HG02885 (cell line): ENCODE results near the gene GUK1.
"Not testable (repeated sequence)": the region's sequence is repeated elsewhere in the genome, so short reads cannot be mapped to it uniquely, and the experiment has no call there.

Source experiments
- ATAC-seq: cut with Tn5 transposase; IDR thresholded peaks from one replicate; pipeline ENCODE4 v1.9.1; 2021; ENCODE audit warnings: mild to moderate bottlenecking; ENCODE audit not compliant: unreplicated experiment, poor library complexity

The GUK1 gene

DNA sequence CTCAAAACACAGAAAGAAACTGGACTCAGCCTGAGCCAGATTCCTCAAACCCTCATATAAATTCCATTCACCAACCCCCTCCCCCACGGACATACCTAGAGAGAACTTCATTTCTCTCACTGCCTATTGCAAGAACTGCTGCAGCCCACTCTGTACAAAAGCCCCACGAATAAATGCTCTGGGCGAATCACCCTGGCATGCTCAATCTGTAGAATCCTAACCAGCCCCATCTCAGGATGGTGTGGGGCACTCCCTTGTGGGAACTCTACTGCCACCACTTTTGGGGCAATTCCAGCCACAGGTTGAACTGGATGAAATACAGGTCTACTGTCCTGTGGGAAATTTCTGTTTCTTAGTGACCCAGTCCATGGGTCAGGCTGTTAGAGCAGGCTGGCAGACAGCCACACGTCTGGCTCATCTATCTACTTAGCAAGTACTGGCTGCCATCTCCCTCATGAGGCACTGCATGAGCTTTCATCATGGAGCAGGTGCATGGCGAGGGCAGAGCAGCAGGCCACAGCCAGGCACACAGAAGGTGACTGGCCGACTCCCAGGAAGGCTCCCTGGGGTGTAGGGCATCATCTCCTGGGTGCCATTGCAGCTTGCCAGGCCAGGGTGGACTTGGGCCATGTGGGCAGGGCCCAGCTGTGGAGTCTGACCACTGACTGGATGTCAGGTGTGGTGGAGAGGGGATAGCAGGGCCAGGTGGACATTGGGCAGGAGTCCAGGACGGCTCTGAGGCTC is 35.4 kb upstream of the GUK1 start:
- ATAC-seq: no peak

DNA sequence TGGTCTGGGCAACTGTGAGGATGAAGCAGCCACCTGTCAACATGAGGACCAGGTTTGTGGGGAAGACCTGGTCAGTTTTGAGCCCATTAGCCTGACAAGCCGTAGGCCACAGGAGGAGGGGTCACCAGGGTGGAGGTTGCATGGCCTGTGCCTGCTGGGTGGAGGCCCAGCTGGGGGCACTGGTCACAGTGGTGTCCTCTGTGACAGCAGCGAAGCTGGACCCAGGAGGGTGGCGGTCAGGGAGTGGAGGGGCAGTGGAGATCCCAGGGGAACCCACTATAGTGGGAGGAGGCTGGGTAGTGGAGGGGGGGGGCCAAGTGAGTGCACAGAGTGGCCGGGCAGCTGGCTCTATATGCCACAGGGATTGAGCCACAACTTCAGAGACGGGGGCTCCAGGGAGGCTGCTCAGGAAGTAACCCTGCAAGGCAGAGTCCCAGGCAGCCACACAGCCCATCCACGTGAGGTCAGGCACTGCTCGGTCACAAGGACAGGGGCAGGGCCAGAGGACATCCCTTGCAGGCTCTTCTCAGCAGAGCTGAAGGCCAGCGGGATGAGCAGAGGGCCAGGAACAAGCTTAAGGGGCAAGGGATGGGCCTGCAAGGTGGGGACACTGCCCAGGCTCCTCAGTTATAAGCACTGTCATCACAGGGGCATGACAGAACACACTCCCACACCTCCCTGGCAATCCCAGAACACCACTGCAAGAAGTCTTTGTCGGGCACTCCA is 34.6 kb upstream of the GUK1 start:
- ATAC-seq: no peak

DNA sequence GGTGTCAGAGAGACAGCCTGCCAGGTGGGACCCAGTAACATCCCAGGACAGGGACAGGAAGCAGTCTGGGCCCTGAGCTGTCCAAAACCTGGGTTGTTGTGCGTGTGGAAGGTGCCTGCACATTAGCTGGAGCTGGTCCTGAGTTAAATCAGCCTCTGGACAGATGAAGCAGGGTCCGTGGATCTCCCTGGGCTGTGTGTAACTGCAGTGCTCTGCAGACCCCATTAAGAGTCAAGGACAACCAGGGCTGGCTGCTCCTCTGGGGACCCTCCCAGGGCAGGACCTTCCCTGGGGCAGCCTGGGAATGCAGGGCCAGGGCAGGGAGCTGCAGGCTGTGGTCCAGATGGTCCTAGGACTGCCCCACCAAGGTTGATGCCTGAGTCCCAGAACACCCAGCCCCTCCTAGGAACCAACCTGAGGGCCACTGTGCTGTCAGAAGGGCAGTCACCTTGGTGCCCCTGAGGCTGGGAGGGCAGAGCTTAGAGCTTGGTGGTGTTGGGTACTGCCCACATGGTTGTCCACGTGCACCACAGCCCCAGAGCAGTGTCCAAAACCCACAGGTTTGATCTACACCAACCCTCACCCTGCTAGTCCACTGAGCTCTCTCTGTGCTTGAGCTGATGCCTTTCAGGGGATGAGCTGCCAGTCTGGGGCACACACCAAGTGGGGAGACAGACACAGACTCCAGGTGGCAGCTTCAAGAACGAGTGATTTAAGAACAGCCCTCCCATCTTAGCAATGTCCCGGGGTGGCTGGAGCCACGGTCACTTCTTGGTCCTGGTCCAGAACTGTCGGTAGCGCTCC is 33.9 kb upstream of the GUK1 start:
- ATAC-seq: no peak

DNA sequence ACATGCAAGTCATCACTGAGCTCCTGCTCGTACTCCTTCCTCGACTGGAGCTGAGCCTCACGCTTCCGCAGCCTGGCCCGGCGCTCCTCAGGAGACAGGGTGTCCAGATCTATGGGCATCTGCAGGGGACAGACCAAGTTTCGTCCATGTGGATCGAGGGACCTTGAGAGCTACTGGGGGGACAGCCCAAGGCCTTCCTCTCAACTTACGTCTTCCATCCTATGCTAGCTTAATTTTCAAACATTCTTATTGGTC is 33.4 kb upstream of the GUK1 start:
- no peak for ATAC-seq

DNA sequence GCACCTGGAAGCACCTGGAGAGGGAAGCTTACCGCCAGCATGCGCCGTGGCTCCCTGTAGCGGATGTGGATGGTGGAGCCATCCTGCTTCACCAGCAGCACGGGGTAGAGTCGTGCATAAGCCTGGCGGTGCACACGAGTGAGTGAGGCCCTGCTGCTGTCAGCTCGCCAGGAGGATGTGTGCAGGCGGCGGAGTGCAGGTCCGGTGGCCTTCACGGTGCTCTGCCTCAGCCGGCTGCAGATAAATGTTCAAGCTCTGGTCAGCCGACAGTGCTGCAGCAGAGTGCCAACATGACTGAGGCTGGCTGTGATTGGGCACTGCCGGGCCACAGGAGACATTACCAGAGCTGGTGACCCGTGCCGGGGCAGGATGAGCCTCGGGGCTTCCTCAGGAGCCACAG is 32.4 kb upstream of the GUK1 start:
- no peak for ATAC-seq

DNA sequence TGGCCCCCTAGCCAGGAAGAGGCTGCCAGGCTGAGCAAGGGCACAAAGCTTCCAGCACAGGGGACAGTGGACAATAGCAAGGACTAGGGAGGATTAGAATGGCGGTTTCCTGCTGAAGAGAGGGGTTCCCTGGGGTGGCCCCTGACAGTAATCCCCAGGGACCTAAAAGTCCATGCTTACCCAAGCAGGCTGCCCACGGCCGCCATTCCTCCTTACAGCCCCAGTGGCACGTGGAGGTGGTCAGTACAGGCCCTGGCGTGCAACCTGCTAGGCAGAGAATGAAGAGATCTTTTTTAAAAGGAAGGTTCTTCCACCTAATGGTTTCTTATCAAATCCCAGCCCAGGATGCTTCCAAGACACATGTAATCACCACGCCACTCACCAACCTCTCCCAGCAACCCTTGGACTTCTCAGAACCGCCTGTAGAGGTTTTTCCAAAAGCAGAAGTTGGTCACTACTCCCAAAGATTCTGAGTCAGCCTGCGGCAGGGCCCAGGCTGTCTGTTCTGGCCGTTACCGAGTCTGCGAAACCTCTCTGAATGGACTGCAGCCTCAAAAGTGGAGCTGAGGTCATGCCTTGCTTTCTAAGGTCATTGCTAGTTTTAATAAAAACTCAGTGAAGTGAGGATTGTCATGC is 31.9 kb upstream of the GUK1 start:
- ATAC-seq: no peak

DNA sequence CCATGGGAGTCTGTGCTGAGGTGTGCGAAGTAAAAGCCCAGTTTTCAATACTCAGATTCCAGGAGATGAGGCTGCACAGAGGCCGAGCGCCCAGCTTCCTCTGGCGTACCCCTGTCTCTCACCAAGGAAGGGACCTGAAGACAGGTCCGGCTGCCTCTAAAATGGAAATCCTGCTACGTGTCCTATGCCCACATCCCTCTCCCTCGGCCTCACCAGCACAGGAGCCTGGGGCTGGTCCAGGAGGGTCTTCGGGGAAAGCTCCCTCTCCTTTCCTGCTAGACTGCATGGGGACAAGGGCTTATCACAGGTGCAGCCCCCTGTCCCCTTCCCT is 31.4 kb upstream of the GUK1 start:
- ATAC-seq: no peak

DNA sequence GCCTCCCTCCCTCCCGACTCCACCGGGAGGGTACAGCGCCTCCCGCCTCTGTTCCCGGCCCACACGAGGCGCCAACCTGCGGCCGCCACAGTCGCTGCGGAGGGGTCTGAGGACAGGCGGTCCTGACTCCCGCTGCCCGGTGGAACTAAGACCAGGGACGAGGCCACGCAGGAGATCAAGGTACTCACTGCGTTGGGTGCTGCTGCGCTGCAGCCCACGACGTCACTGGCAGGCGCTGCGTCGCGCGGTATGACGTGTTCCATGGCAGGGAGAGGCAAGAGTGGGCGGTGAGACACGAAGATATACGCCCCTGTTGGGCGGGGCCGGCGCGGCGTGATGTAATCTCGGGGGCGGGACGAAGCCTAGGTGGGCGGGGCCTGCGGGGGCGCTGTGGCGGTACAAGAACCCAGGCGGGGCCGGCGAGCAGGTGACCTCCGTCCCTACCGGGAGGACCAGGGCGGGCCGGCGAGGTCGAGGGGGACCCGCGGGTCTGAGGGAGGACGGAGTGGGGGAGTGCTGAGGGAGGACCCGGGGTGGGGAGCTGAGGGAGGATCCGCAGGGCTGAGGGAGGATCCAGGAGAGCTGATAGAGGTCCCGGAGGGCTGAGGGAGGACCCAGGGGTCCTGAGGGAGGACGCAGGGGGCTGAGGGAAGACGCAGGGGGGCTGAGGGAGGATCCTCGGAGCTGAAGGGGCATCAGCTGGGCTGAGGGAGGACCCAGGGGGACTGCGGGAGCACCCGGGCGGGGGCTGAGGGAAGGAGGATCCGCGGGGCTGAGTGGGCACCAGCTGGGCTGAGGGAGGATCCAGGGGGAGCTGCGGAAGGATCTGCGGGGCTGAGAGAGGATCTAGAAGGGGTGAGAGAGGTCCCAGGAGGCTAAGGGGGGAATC is 30.8 kb upstream of the GUK1 start, which contains the start of gene MRPL55:
Gene MRPL55, minus strand, starts transcription at position 227 of the 889 bp plus-strand sequence. CDS start 1,039 bp downstream, outside the sequence.
- ATAC-seq: peak; percentile 89

DNA sequence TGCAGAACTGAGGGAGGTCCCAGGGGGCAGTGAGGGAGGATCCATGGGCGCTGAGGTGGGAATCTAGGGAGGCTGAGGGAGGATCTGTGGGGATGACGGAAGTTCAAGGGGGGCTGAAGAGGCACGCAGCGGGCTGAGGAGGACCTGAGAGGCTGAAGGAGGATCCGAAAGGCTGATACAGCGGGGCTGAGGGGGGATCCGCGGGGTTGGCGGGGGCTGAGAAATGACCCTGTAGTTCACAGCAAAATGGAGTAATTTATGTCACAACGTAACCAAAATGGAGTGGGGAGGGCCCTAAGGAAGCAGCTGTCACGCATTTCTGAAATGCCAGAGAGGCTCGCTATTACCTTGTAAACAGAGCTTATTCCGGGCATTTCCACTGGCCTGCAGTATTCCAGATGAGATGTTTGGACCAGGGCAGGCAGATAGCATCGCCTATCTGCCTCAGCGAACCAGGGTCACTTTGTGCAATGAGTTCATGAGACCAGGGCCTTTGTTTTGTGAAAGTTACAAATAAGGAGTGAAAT is 30.1 kb upstream of the GUK1 start:
- ATAC-seq: no peak

DNA sequence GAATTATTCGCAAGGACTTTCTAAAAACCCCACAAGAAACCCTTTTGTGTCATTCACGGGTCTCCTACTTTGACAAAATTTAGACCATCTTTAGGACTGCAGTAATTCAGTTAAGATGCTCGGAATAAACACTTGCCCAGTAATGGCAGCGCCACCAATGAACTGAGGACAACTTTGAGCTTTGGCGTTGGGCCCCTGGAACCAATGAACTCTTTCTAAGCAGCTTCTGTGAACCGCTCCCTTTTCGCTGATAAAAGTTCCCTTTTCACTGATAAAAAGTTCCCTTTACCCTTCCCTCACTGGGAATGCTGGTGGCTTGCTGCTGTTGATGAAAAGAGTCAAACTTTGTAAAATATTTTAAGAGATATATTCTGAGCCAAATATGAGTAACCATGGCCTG is 29.5 kb upstream of the GUK1 start:
- ATAC-seq: no peak

DNA sequence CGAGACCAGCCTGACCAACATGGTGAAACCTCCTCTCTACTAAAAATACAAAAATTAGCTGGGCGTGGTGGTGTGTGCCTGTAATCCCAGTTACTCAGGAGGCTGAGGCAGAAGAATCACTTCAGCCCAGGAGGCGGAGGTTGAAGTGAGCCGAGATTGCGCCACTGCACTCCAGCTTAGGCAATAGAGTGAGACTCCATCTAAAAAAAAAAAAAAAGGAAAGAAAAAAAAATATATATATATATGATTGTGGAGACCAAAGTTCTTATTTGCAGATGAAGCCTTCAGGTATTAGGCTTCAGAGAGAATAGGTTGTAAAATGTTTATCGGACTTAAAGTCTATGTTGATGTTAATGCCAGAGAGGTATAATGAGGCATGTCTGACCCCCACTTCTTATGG is 28.8 kb upstream of the GUK1 start:
- not testable (repeated sequence) for ATAC-seq

DNA sequence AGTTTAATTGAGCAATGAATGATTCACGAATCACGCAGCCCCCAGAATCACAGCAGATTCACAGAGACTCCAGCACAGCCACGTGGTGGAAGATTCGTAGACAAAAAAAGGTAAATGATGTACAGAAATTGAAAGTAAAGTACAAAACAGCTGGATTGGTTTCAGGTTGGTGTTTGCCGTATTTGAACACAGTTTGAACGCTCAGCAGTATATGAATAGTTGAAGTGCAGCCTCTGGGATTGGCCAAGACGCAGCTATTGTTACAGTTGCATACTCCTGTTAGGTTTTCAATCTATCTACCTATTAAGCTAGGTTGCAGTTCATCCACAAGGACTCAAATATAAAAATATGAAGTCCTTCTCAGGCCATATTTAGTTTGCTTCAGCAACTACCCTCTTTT is 27.9 kb upstream of the GUK1 start:
- no peak for ATAC-seq

DNA sequence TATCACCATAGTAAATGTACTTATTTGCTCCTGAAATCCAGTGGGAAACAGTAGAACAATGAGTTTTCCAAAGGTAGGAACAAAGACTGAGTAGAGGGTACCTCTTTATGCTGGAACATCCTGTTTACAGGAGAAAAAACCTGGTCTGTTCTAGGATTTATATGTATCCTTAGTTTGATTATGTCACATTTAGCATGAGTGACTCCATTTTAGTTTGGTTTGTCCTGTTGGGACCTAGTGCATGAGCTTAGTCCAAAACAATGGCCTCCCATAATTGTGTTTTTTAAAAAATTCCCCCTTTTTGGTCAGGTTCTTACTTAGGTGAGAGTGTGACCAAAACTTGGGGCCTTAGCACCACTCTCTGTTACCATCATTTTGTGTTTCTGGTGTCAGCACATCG is 27.5 kb upstream of the GUK1 start:
- ATAC-seq: no peak

DNA sequence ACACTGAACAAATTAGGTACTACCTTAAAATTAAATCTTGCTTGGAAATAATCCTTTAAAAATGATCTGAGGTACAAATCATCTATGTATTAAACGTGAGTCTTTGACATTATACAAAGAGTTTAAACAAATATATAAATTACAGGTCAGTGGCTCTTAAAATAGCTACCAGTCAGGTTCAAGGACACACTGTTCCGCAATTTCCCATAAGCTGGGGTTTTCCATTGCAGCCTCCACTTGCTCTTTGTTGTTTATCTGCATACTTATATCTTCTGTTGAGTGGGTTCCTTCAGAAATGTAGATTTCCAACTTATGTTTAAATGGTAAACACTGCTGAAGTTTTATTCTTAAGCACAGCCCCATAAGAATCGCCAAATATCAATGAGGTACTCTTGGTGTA is 25.3 kb upstream of the GUK1 start:
- no peak for ATAC-seq

DNA sequence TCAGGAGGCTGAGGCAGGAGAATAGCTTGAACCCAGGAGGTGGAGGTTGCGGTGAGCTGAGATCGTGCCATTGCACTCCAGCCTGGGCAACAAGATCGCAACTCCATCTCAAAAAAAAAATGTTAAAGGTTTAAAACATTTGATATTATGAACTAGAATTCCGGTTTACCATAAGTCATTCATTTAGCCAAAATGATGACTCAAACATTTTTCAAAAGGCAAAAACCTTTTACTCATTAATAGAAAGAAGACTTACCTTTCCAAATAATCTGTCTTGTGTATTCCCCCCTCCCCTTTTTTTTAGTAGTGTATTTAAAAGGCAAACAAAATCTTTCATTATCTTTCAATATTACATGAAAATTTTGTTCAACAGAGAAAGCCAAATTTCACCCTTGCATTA is 22.7 kb upstream of the GUK1 start:
- no peak for ATAC-seq

DNA sequence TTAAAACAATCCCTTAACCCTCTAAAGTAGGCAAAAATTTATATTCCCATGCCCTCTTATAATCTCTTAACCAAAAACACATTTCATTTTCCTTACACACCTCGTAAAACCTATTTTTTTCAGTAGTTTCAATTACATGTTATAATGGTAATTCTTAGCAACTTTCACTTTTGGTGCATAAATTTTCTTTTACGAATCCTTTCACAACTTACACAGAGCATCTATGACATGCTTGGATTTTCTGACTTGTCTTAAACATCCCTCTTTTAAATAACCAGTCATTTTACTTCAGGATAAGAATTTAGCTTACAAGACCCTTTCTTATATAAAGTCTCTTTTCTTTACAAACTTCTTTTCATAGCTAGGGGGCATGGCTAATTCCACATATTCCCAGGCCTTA is 22.0 kb upstream of the GUK1 start:
- ATAC-seq: no peak

DNA sequence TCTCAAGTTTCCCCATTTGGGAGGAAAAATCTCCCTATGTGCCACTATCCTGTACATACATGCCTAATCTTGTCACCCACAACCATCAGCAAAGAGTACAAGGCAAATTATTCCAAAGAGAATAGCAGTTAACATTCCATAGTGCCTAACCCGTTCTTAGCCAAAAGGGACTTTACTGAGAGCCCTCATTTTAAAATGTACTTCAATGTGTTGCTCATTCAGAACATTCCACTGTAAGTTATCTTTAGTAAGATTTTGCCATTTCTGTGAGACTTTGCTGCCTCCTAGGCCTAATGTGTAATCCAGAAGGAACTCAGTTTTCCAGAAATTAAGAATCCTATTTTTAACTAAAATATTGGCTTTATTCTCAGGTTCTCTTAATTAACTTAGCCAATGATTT is 19.7 kb upstream of the GUK1 start:
- no peak for ATAC-seq

DNA sequence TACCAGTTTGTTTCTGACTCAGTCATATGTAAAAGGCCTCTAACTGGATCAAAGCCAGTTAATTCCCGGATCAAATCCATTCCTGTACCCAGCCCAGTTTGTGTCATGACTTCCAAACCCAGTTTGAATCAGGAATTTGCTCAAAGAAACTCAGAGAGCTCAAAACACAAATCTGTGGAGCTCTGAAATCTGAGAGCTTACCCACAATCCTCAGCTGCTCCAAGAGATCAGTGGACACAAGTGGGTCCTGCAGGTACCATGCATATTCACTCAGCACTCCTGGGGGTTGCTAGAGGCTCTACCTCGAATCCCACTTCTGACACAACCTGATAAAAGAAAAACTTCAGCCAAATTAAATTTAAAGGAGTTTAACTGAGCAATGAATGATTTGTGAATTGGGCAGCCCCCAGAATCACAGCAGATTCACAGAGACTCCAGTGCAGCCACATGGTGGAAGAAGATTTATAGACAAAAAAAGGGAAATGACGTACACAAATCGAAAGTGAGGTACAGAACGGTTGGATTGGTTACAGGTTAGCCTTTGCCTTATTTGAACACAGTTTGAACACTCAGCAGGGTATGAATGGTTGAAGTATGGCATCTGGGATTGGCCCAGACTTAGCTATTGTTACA is 19.1 kb upstream of the GUK1 start:
- no peak for ATAC-seq

DNA sequence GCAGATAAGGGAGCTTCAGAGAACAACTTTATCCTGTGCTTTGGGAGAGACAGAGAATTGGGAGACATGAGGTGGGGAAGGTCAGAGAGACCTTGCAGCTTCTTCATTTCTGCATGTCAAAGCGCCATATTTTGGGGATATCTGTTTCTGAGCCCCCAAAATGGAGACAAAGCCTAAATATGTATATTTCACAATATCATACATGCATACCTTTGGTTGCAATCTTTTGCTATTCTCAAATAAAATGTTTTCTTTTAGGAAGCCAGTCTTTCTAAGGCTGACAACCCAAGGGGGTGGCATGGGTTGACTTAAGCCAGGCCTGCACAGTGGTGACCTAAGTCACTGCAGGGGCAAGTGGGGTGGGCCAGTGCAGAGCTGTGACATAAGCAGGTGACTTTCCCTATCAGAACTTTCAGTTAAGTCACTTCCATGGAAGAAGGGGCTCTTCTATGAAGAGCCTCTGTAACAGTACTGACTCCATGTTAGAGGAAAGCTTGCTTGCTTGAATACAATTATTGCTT is 17.1 kb upstream of the GUK1 start:
- ATAC-seq: no peak
